ENCODE results near the gene CYFIP1.

GRCh38 chr15:22868928-22869327 lies 111.2 kb downstream of the CYFIP1 start:
- TF ChIP-seq CTCF (conservative IDR thresholded peaks at IDR 0.05 in 1 of 2, IDR thresholded peaks at IDR 0.05 in 1 of 2; ENCODE audit: low read depth in 1 of 2, low read length in 2 of 2) (no peak), EZH2 (IDR thresholded peaks at IDR 0.05; ENCODE audit: low read length, missing control alignments) (no peak)
